Kidney (tissue), 14 donors: ENCODE measurements around the gene SLF1. TPM values are rescaled to one million over a fixed set of nuclear protein-coding genes. Genes with fewer than 3 reads are reported as not detected.

Experiments
- DNase-seq, 5 donors: peaks; one replicate each; pipeline ENCODE4 v3.0.0-alpha.2; 2013 to 2020
- FAIRE-seq: peaks from 2 replicates; lab custom pipeline; 2012; peaks lifted over from hg19 to GRCh38; lab: Jason Lieb, UNC
- H3K27ac ChIP-seq, 2 donors: one replicate each; pipeline ENCODE4 v1.7.0; 2013; ENCODE audit warnings: low read depth in 2 of 2, low read length in 2 of 2, inconsistent platforms in 1 of 2
- H3K27me3 ChIP-seq: one replicate; pipeline ENCODE4 v1.7.1; 2013; ENCODE audit warnings: low read length, inconsistent platforms; ENCODE audit not compliant: control insufficient read depth, insufficient read depth
- H3K36me3 ChIP-seq, 3 donors: one replicate each; pipeline versions ENCODE4 v1.7.0 to v1.7.1; 2013; ENCODE audit warnings: low read length in 3 of 3, control low read depth in 1 of 3, inconsistent platforms in 1 of 3; ENCODE audit not compliant: insufficient read depth in 3 of 3, control insufficient read depth in 2 of 3
- H3K4me1 ChIP-seq, 3 donors: one replicate each; pipeline versions ENCODE4 v1.7.0 to v1.7.1; 2013; ENCODE audit warnings: low read length in 3 of 3, inconsistent platforms in 1 of 3, low read depth in 1 of 3; ENCODE audit not compliant: control insufficient read depth in 2 of 3, insufficient read depth in 2 of 3
- H3K4me3 ChIP-seq, 3 donors: one replicate each; pipeline versions ENCODE4 v1.7.0 to v1.8.1; 2013; ENCODE audit warnings: low read length in 3 of 3, control low read depth in 1 of 3, inconsistent platforms in 1 of 3
- H3K9ac ChIP-seq, 3 donors: one replicate each; pipeline versions ENCODE4 v1.7.0 to v1.7.1; 2013; ENCODE audit warnings: low read length in 3 of 3, control low read depth in 1 of 3, inconsistent platforms in 1 of 3
- H3K9me3 ChIP-seq, 3 donors: one replicate each; pipeline versions ENCODE4 v1.7.0 to v1.7.1; 2013; ENCODE audit warnings: low read length in 3 of 3, control low read depth in 1 of 3, inconsistent platforms in 1 of 3; ENCODE audit not compliant: control insufficient read depth in 2 of 3, insufficient read depth in 1 of 3
- intact Hi-C: fragments of 100-400 bp; cut with DNase I; formaldehyde crosslinking; loops from one replicate; pipeline ENCODE4 v1.11.1; 2022
- polyA plus RNA-seq: library from polyadenylated mRNA; stranded (reverse); fragments of 350-450 nt; fragmentation: Illumina TruSeq; extraction: RNeasy Lipid Tissue Mini Kit (QIAGEN cat#74804); gene quantifications from one replicate; pipeline ENCODE4 v1.2.3, GENCODE V29; 2014; ENCODE audit warnings: low read depth, low replicate concordance; ENCODE audit not compliant: insufficient read depth
- total RNA-seq: library from RNA; stranded (reverse); fragmentation: NEBNext Ultra II Directional; extraction: Animal tissue kit (Norgen Biotek cat#: 25700); gene quantifications from one replicate; pipeline ENCODE4 v1.2.1, GENCODE V29; 2021
- TF ChIP-seq, protein P1 (sequence below): IDR thresholded peaks from 3 replicates; pipeline ENCODE4 v1.5.1; 2012; ENCODE audit warnings: mild to moderate bottlenecking, moderate library complexity, borderline replicate concordance; ENCODE audit not compliant: insufficient read depth; ENCODE audit errors: extremely low read depth
- donor health status: control.
- donor health status: control.
- donor health status: control.
- donor health status: control.
- donor health status: control.
- donor health status: DM: yes; HTN: yes; CAD: no.
- donor health status: Normal renal cell carcinoma (clear cell type).

SLF1 gene
- total and polyA plus RNA-seq, 2 donors from 2014 or later = 1.3 to 4.5 TPM

DNA sequence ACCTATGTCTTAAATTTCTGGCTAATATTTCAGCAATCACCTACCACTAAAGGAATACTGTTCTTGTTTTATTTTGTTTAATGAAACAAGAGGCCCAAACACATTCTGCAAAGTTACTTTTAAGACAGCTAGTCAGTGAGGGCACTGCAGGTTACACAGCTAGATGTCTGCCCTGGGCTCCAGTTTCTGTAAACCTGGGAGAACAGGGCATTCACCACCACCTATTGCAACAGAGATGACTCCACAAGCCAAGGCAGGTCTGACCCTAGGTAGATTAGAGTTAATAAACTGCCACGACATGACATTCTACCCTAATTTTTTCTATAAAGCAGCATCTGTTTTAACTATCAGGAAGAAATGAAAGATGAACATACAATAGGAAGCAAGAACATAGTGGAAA, 90.8 kb downstream of the SLF1 start:
- H3K4me3 ChIP-seq = no peak overlapping the region

DNA sequence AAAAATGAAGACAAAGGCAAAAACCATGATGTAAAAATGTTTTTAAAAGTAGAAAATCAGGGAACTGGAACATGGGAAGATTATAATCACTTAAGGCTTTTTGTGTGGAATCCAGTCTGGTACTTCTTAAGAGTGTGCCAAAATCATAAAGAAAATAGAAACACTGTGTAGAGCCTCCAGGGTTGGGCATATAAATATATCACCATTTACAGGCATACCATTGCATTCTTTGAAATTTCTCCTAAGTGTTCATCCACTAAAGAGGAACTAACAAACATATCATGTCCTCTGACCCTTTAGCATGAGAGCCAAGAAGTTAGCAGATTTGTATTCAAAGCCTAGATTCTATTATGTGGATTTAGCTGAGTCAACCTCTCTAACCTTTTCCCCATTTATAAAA, 93.3 kb downstream of the SLF1 start:
- intact Hi-C loops = no loop called here
- Histone ChIP-seq H3K4me3 (no peak overlapping the region), H3K4me1 (no peaks in the 10 kb centered on the region), H3K27me3 (no peaks in the 10 kb centered on the region), H3K36me3 (peaks cover 0 to 2% (median 0%) of the 10 kb centered on the region in 3 donors), H3K9me3 (no peaks in the 10 kb centered on the region), H3K27ac (no peak overlapping the region), H3K9ac (no peak overlapping the region)
- DNase-seq (no peak), FAIRE-seq (no peak)
- TF ChIP-seq, protein P1, sequence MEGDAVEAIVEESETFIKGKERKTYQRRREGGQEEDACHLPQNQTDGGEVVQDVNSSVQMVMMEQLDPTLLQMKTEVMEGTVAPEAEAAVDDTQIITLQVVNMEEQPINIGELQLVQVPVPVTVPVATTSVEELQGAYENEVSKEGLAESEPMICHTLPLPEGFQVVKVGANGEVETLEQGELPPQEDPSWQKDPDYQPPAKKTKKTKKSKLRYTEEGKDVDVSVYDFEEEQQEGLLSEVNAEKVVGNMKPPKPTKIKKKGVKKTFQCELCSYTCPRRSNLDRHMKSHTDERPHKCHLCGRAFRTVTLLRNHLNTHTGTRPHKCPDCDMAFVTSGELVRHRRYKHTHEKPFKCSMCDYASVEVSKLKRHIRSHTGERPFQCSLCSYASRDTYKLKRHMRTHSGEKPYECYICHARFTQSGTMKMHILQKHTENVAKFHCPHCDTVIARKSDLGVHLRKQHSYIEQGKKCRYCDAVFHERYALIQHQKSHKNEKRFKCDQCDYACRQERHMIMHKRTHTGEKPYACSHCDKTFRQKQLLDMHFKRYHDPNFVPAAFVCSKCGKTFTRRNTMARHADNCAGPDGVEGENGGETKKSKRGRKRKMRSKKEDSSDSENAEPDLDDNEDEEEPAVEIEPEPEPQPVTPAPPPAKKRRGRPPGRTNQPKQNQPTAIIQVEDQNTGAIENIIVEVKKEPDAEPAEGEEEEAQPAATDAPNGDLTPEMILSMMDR = no peak

More for the DNA sequence above, 90.8 kb downstream of the SLF1 start:
- Histone ChIP-seq H3K27me3 (no peaks in the 10 kb centered on the region), H3K9me3 (no peaks in the 10 kb centered on the region), H3K4me1 (no peaks in the 10 kb centered on the region), H3K27ac (no peak overlapping the region), H3K36me3 (peaks cover 0 to 2% (median 0%) of the 10 kb centered on the region in 3 donors), H3K9ac (no peak overlapping the region)
- TF ChIP-seq, protein P1 = no peak
- FAIRE-seq (no peak), DNase-seq (no peak)
- intact Hi-C loops = no loop called here

DNA sequence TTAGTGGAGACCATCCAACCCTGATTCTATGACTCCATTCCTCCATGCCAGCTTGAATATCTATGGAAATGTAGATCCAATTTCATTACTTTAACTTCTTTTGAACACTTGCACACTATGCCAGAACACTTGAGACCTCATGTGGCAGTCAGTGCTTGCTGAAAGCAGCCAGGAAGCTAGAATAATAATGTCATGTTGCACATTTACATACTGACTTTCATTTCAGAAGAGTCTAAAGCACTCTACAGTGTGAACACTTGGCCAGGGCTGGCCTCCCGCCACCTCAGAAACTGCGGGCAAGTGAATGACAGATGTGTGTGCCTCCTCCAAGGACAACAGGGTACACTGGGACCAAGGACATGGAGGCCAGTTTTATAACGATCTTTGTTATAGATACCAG, 97.3 kb downstream of the SLF1 start:
- no peak for DNase-seq
- H3K27me3 ChIP-seq = no peaks in the 10 kb centered on the region
- H3K4me1 ChIP-seq = no peaks in the 10 kb centered on the region
- H3K4me3 ChIP-seq = no peak overlapping the region
- no peaks in the 10 kb centered on the region for H3K9me3 ChIP-seq
- no peak overlapping the region for H3K27ac ChIP-seq
- TF ChIP-seq, protein P1 = no peak
- no peak for FAIRE-seq
- no peak overlapping the region for H3K9ac ChIP-seq
- no peaks in the 10 kb centered on the region for H3K36me3 ChIP-seq
- intact Hi-C loops = no loop called here

DNA sequence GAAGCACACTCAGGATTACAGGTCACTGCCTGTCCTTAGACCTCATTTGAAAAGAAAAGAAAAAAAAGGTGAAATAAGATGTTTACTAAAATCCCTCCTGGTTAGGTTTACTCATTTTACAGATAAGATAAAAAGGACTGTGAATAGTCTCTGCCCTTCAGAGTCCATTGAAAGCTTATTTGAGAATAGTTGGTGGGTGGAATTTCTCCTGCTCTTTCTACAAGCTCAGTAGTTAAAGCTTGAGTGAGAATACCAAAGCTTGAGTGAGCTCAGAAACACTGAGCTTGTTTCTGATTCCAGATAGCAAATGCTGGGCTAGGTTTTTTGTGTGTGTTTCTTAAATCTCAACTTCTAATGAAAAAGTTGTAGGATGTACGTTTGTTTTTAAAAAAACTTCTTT, 106.7 kb downstream of the SLF1 start:
- no peak for FAIRE-seq

More for the DNA sequence above, 106.7 kb downstream of the SLF1 start:
- no peak for DNase-seq
- H3K27ac ChIP-seq = no peak overlapping the region
- no peak overlapping the region for H3K4me3 ChIP-seq
- no peaks in the 10 kb centered on the region for H3K9me3 ChIP-seq
- no peaks in the 10 kb centered on the region for H3K27me3 ChIP-seq
- no peaks in the 10 kb centered on the region for H3K36me3 ChIP-seq
- TF ChIP-seq, protein P1 = no peak
- H3K9ac ChIP-seq = no peak overlapping the region
- intact Hi-C loops = no loop called here
- H3K4me1 ChIP-seq = no peaks in the 10 kb centered on the region
